Measurements from ENCODE around the gene RNF25.
"Not testable (repeated sequence)": the region's sequence is repeated elsewhere in the genome, so short reads cannot be mapped to it uniquely, and the experiment has no call there.

RNF25 gene, protein sequence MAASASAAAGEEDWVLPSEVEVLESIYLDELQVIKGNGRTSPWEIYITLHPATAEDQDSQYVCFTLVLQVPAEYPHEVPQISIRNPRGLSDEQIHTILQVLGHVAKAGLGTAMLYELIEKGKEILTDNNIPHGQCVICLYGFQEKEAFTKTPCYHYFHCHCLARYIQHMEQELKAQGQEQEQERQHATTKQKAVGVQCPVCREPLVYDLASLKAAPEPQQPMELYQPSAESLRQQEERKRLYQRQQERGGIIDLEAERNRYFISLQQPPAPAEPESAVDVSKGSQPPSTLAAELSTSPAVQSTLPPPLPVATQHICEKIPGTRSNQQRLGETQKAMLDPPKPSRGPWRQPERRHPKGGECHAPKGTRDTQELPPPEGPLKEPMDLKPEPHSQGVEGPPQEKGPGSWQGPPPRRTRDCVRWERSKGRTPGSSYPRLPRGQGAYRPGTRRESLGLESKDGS

DNA sequence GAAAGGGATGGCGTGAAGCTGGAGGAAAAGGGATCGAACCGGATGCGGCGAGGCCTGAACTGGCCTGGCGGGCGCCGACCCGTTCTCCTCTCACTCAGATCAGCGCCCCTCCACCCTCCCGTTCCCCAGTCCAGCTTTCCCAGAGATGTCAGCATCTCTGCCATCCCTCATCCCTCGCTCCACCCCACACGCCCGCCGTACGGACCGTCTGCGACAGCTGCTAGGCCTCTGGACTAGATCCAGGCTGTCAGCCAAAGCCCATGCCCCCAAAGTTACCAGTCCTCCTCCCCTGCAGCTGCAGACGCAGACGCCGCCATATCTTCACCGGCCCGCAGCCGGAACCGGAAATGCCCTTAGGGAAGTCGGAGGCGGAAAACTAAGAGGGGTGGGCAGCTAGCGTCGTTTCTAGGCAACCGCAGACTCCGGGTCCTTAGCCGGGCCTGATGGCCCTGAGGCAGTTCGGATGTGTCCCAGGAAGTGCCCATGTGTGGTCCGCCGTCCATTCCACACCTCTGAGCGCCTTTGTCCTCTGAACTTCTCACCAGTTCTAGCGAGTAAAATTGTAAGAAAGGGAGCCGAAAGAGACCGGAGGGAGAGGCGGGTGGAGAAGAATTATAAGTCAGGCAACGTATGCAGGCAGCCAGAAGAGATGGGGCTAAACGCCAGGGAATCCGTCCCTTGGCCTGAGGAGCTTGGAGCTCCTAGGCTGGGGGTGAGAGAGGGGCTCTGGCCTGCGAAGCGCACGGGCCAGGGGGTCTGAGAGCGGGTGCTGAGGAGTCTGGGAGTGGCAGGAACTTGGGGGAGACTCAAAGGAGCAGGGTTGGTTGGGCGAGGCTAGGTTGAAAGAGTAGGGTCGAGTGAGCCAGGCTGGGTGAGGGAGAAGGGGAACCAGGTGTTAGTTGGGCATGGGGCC lies at the start of gene RNF25, which contains the start of gene STK36:
Gene RNF25 (minus strand): TSS at position 349 of the 913 bp plus-strand sequence. CDS start 32 bp downstream, at position 317.
Gene STK36 (plus strand): TSS at position 433 of the 913 bp plus-strand sequence. CDS start 744 bp downstream, outside the sequence.
- peak; percentile 71 to 76 for DNase-seq (ENCODE audit: low read depth in 2 of 2)

DNA sequence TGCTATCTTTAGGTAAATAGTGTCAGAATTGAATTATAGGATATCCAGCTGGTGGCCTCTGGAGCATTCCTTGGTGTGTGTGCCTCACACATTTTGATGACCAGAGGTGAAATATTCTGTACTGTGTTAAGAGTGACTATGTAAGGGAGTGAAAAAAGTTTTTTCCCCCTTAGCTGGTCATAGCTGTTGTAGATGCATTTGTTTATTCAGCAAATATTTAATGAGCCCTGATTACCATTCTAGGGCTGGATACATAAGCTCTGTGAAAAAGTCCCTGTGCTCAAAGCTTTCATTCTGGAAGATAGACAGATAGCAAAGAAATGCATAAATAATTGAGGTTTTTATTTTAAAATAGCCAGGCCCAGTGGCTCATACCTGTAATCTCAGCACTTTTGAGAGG lies 49.7 kb upstream of the RNF25 start:
- no peak for DNase-seq (ENCODE audit: low read depth in 2 of 2)

DNA sequence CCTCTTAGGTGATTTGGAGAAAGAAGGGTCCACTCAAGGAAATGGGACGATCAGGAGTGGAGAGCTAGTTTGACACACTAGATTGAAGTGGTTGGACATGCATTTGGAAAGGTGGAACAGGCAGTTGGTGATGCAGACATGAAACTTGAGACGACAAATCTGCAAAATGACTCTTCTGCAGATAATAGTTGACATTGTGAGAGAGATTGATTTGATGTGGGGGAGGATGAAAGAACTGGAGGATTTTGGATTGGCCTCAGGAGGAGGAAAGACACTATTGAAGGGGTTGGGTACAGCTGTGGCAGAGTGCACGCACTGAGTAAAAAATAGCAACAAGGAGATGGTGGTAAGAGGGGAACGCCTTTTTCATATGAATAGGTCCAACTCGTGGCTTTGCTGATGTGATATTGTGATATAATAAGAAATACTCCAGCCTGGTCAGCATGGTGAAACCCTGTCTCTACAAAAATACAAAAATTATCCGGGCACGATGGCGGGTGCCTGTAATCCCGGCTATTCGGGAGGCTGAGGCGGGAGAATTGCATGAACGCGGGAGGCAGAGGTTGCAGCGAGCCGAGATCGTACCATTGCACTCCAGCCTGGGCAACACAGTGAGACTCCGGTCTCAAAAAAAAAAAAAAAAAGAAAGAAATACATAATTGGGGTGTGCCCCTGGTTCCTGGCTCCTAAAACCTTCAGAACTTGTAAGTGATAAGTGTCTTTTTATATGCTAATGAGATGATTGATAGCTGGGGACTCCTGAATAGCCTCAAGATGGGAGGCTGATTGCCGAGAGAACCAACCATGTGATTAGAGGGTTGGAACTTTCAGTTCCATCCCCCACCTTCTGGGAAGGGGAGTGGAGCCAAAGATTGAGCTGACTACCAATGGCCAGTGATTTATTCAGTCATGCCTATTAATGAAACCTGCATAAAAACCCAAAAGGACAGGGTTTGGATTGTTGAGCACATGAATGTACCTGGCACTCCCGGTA lies 48.5 kb upstream of the RNF25 start:
- DNase-seq (ENCODE audit: low read depth in 2 of 2), result no peak

DNA sequence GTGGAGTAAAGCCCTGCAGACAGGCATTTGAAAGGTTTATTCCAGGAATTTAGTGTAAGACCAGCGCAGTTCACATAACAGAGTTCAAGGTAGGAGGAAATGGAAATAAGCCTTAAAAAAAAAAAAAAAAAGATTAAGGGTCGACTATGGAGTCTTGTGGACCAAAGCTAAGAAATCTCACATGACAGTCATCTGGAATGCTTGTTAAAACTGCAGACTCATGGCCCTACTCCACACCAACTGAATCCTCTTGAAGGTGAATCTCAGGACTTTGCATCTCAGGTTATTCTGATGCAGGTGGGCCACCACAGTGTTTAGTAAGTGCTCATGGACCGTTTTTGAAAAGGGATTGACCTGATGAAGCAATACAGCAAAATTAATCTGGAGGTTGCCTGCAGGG lies 47.7 kb upstream of the RNF25 start:
- no peak for DNase-seq (ENCODE audit: low read depth in 2 of 2)

DNA sequence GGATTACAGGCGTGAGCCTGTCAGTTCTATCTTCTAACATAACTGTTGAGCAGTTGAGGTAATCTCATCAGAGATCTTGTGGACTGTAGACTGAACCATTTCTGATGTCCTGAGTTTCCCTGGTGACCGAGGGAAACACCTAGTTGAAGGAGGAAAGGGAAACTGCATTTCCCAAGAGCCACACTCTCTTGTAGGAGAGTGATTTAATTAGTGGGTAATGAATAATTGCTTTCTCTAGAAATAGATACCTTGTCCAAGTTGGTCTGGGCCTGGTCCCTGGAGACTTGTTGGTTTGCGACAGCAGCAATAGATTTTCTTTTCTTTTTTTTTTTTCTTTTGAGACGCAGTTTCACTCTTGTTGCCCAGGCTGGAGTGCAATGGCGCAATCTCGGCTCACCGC lies 46.3 kb upstream of the RNF25 start:
- DNase-seq (ENCODE audit: low read depth in 2 of 2), result no peak

DNA sequence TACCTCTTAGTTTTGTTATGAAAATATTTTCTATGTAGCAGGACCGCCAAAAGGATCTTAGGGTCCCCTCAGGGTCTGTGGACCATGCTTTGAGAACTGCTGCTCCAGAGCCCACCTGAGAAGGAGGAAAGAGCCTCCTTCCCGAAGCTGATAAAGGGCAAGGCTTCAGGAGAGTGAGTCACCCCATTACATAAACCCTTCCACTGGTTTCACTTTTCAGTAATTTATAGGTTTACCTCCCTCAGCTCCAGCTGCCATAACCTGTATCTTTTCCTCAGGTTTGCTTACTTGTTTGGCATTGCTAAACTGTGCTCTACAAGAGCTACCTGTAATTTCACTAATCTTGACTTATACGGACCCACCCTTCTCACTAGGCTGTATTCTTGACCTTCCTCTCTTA lies 45.5 kb upstream of the RNF25 start:
- DNase-seq (ENCODE audit: low read depth in 2 of 2), result no peak

DNA sequence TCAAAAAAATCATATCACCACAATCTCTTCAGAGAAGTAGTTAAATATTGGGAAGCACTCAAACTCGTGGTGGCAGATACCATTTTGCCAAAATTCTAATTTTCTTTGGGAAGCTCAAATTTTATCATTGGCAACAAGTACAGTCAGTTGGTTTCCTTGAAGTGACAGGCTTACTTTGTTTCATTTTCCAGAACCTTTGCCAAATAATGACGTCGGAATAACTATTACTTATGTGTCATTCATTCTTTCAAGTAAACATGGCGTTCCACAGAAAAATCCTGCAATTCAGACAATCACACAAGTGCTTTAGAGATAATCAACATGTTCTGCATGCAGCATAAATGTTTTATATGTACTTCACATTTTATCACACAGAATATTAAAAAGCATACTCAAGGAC lies 44.3 kb upstream of the RNF25 start:
- DNase-seq (ENCODE audit: low read depth in 2 of 2), result no peak

DNA sequence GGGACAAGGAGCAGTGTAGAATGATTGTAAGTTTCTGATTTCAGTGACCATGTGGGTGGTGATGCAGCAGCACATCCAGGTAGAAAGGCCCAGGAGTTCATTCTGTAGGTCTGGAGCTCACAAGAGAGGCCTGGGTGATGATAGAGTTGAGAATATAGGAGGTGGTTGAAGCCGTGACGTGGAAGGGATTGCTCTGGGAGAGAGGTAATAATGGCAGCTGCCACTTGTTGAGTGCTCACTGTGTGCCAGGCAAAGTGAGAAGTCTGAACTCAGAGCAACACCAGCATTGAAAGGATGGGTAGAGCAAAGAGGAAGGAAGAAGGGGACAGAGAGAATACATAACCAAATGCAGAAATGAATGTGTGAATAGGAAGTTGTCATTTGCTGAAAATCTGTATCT lies 42.1 kb upstream of the RNF25 start:
- DNase-seq (ENCODE audit: low read depth in 2 of 2), result no peak

DNA sequence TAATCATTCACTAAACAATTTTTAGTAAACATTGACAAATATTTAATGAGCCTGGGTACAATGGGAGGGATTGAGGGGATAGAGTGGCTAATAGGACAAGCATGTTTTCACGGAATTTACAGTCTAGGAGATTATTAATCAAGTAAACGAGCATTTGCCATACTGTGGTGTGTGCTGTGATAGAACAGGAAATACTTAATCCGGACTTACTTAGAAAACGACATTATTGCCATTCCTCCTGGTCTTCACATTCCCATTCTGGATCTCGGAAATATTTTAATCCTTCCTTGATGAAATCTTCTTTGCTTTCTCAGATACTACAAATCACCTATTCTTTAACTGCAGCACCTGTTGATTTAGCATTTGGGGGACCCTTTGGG lies 39.7 kb upstream of the RNF25 start:
- no peak for DNase-seq (ENCODE audit: low read depth in 2 of 2)

DNA sequence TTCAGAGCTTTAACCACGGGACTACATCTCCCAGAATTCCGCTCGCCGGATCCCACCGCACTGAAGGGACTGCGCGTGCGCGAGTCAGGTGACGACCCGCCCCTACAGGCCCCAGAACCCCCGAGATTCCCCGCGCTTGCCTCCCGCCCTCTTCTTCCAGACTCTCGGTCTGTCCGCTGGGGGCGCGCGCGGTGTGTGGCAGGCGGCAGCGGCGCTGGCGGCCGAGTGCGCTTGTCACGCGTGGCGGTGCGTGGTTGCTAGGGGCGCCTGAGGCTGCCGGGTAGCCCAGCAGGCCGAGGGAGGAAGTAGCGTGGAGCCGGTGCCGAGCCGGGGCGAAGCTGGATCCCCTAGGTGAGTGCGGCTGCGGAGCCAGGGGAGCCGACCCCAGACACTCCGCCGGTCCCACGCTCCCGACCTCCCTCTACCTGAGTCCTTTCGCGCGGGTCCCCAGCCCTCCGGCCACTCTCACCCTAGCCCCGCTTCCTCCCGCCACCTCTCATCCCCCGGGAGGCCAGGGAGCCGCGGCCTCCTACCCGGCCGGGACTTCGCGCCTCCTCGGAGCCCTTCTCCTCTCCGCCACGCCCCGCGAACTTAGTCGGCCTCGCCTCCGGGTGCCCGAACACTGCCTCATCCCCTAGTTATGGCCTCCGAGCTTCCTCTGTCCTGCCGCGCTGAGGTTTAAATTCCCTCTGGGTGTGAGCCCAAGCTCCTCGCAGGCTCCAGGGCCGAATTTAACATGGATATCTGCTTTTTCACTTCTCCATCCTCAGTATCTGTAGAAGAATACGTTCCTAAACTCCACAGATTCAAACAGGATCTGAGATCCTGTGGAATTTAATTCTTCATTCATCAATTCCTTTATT lies 39.1 kb upstream of the RNF25 start, which contains the start of gene TTLL4:
Gene TTLL4 (plus strand): TSS at position 149 of the 863 bp plus-strand sequence. CDS start 26,842 bp downstream, outside the sequence.
- peak; percentile 96 to 98 for DNase-seq (ENCODE audit: low read depth in 2 of 2)

DNA sequence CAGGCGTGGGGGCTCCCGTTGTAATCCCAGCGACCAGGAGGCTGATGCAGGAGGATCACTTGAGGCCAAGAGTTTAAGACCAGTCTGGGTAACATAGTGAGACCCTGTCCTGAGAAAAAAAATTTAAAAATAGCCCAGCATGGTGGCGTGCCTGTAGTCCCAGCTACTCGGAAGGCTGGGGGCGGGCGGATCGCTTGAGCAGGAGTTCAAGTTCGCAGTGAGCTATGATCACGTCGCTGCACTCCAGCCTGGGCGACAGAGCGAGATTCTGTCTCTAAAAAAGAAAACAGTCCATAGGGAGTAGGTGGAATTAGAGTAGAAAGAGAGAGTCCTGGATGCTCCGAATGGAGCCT lies 38.5 kb upstream of the RNF25 start:
- DNase-seq (ENCODE audit: low read depth in 2 of 2), result no peak

DNA sequence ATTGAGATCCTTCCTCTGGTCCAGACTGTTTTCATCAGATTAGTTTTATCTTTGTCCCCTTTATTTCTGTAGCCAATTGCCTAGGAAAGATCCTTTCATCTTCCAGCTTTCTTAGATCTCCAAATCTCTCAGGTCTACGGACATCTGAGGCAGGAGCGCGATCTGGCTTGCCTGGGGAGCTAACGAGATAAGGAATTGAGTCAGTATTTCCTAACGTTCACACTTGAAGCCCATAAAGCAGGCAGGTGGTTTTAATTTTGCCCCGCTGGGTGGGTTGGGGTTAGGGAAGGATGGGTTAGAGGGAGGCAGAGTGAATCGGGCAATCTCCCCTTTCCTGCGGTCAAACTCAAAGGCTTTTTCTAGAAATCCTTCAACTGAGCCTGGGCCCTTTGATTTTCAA lies 38.1 kb upstream of the RNF25 start:
- DNase-seq (ENCODE audit: low read depth in 2 of 2), result no peak

DNA sequence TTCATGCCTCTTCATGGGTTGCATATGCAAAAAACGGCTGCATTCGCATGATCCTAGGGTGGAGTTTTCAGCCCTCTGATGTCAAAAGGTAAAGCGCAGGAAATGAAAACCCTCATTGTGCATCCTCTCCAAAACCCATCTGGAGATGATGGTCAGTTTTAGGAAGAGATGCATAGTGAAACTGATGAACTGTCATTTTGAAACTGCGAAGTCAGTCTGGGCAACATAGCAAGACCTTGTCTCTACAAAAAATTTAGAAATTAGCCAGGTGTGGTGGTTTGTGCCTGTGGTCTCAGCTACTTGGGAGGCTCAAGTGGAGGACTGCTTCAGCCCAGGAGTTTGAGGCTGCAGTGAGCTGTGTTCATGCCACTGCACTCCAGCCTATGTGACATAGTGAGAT lies 36.3 kb upstream of the RNF25 start:
- DNase-seq (ENCODE audit: low read depth in 2 of 2), result no peak

DNA sequence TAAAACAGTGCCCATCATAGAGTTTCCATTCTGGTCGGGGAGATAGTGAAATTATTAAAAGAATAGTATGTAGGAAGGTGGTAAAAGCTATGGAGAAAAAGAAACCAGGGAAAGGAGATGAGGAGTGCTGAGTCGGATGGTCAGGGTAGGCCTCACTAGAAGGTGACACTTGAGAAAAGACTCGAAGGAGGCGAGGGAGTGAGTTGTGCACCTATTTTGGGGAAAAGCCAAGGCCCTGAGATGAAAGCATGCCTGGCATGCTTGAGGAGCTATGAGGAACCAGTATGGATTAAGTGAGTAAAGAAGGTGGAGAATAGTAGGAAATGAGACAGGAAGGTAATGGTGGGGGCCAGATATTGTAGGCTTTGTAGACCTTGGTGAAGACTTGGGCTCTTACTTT lies 31.5 kb upstream of the RNF25 start:
- no peak for DNase-seq (ENCODE audit: low read depth in 2 of 2)

DNA sequence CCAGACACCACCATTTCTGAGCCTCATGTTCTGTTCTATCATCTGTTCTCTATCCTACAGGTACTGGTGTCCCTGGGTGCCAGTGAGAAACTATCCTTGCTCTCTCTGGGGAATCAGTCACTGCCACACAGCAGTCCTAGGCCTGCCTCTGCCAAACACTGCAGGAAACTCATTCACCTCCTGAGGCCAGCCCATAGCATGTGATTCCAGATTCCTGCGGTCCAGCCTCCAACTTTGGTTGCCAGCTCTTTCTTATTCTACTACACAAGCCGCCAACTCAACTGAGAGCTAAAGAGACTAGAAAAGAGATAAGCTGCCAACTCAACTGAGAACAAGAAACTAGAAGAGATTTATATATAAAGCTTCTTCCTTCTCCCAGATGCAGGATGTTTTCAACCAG lies 30.0 kb upstream of the RNF25 start:
- DNase-seq (ENCODE audit: low read depth in 2 of 2), result no peak

DNA sequence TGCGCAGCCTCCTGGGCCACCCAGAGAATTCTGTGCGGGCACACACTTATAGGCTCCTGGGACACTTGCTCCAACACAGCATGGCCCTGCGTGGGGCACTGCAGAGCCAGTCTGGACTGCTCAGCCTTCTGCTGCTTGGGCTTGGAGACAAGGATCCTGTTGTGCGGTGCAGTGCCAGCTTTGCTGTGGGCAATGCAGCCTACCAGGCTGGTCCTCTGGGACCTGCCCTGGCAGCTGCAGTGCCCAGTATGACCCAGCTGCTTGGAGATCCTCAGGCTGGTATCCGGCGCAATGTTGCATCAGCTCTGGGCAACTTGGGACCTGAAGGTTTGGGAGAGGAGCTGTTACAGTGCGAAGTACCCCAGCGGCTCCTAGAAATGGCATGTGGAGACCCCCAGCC lies 27.1 kb upstream of the RNF25 start:
- no peak for DNase-seq (ENCODE audit: low read depth in 2 of 2)

DNA sequence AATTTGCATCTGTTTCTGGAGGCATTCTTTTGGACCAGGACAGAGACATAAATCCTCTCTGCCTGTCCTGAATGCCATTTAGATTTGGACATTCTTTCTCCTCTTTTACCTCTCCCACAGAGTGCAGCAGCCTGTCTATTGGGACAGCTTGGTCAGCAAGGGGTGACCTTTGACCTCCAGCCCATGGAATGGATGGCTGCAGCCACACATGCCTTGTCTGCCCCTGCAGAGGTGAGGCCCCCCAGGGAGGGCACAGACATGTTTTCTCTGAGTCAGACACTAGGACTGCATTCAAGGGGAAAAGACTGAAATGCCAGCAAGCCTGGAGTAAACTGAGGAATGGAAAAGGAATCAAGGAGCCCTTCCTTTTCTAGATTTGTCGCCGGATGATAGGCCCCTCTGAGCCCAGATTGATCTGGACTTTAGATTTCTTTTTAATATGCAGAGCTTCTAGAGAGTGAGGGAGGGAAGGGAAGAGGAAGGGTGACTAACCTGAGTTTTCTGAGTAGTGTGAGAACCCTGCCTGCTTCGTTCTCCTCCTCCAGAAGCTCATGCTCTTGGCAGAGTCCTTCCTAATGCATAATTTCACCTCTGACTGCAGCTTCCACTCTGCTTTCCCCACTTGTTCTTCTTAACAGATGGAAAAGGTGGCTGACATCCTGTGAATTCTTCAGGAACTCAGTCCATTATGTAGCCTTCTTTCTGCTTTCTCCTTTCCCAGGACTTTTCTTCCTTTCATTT lies 22.8 kb upstream of the RNF25 start:
- DNase-seq (ENCODE audit: low read depth in 2 of 2), result no peak

DNA sequence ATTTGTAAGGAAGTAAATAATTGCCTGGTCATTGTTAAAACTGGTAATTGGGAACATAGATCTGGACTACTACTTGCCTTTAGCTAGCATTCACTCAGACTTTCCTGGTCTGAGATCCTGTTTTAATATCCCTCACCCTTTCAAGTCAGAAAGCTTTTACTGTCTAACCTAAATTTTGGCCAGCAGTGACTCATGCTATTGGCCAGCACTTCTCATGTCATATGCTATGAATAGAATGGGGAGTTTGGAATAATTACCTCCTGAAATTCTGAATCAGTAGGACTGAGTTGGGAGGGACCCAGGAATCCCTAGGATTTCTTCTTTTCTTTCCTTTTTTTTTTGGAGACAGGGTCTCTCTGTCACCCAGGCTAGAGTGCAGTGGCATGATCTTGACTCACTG lies 19.4 kb upstream of the RNF25 start:
- DNase-seq (ENCODE audit: low read depth in 2 of 2), result no peak

DNA sequence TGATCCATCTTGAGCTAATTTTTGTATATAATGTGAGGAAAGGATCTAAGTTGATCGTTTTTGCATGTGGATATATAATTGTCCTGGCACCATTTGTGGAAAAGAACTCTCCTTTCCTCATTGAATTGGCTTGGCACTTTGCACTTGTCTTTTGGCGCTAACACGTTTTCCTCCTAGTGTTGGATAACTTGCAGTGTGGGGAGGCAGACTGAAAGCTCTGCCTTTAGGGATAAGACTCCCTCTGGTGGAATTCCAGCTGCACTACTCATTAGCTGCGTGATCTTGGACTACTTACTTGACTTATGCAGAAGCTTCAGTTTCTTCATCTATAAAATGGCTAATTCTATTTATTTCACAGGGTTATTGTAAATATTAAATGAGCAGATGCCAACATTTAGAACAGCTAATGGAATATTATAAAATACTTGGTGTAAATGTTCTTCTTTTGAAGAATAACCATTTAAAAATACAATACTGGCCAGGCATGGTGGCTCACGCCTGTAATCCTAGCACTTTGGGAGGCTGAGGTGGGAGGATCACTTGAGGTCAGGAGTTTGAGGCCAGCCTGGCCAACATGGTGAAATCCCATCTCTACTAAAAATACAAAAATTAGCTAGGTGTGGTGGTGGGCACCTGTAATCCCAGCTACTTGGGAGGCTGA lies 15.7 kb upstream of the RNF25 start:
- not testable (repeated sequence) for DNase-seq (ENCODE audit: low read depth in 2 of 2)
